WTC11 (cell line): ENCODE results near the gene RGS2. TPM values are rescaled to one million over a fixed set of nuclear protein-coding genes. Genes with fewer than 3 reads are reported as not detected.
A peak's percentile ranks its signal among the peaks of the same experiment; 100 is the strongest.

Experiments
- ATAC-seq: fragments of 200-7000 bp; cut with Tn5 transposase; 2 replicates; pipeline ENCODE4 v1.10.0; 2021; ENCODE audit warnings: mild to moderate bottlenecking, moderate library complexity
- CTCF ChIA-PET: fragments of 300-600 bp; sonication (Branson Sonifier 250); formaldehyde crosslinking; loops from one replicate; lab custom pipeline; 2021; ENCODE audit warnings: antibody characterized with exemption; lab: Charles Lee
- POLR2A ChIA-PET: fragments of 350-600 bp; sonication (Branson Sonifier 250); formaldehyde crosslinking; loops from one replicate; lab custom pipeline; 2021; ENCODE audit warnings: antibody characterized with exemption; lab: Charles Lee
- DNase-seq: peaks from one replicate; pipeline ENCODE4 v3.0.0; 2021; ENCODE audit warnings: low spot score
- H3K27ac Mint-ChIP-seq: 2 replicates; pipeline ENCODE4 v1.8.0; 2021; ENCODE audit warnings: mixed read lengths
- H3K27me3 Mint-ChIP-seq: 2 replicates; pipeline ENCODE4 v1.8.0; 2021; ENCODE audit warnings: low read depth, mild to moderate bottlenecking, moderate library complexity, mixed read lengths
- H3K36me3 Mint-ChIP-seq: 2 replicates; pipeline ENCODE4 v1.8.0; 2021; ENCODE audit warnings: mixed read lengths
- H3K4me1 Mint-ChIP-seq: 2 replicates; pipeline ENCODE4 v1.8.0; 2022; ENCODE audit warnings: mixed read lengths
- H3K4me3 Mint-ChIP-seq: 2 replicates; pipeline ENCODE4 v1.8.0; 2021; ENCODE audit warnings: mild to moderate bottlenecking, moderate library complexity, mixed read lengths
- H3K9me3 Mint-ChIP-seq: 2 replicates; pipeline ENCODE4 v1.8.0; 2021; ENCODE audit warnings: mixed read lengths
- AFF4 ChIP-seq: sonication (generic); formaldehyde crosslinking; IDR thresholded peaks from 2 replicates; pipeline ENCODE4 v1.8.1; 2023; ENCODE audit warnings: mild to moderate bottlenecking, missing genetic modification reagents, borderline replicate concordance
- AR ChIP-seq: fragments of 250-450 bp; sonication (Bioruptor Pico); IDR thresholded peaks from 2 replicates; pipeline ENCODE4 v1.9.0; 2021; ENCODE audit warnings: mild to moderate bottlenecking
- FOXJ3 ChIP-seq: sonication (generic); formaldehyde crosslinking; IDR thresholded peaks from 2 replicates; pipeline ENCODE4 v1.9.0; 2021; ENCODE audit warnings: missing genetic modification reagents, mild to moderate bottlenecking, borderline replicate concordance
- FOXP1 ChIP-seq: sonication (generic); formaldehyde crosslinking; IDR thresholded peaks from 2 replicates; pipeline ENCODE4 v1.8.0; 2022; ENCODE audit warnings: missing genetic modification reagents, mild to moderate bottlenecking, moderate library complexity, borderline replicate concordance
- FOXP4 ChIP-seq: sonication (generic); formaldehyde crosslinking; IDR thresholded peaks from 2 replicates; pipeline ENCODE4 v1.8.0; 2022; ENCODE audit warnings: mild to moderate bottlenecking, missing genetic modification reagents
- MXD4 ChIP-seq: fragments of 250-450 bp; sonication (Bioruptor Pico); IDR thresholded peaks from 2 replicates; pipeline ENCODE4 v1.8.0; 2021; ENCODE audit warnings: mild to moderate bottlenecking, moderate library complexity, borderline replicate concordance
- MYBL2 ChIP-seq: sonication (generic); formaldehyde crosslinking; IDR thresholded peaks from 2 replicates; pipeline ENCODE4 v1.8.1; 2023; ENCODE audit warnings: mild to moderate bottlenecking, moderate library complexity, missing genetic modification reagents
- NFATC4 ChIP-seq: fragments of 250-450 bp; sonication (Bioruptor Pico); IDR thresholded peaks from 2 replicates; pipeline ENCODE4 v1.9.0; 2021; ENCODE audit warnings: mild to moderate bottlenecking
- NR1H2 ChIP-seq: sonication (generic); formaldehyde crosslinking; IDR thresholded peaks from 2 replicates; pipeline ENCODE4 v1.9.0; 2021; ENCODE audit warnings: mild to moderate bottlenecking, moderate library complexity, missing genetic modification reagents
- ZMAT4 ChIP-seq: fragments of 250-450 bp; sonication (Bioruptor Pico); IDR thresholded peaks from 2 replicates; pipeline ENCODE4 v1.9.0; 2021; ENCODE audit warnings: mild to moderate bottlenecking
- ZNF396 ChIP-seq: fragments of 250-450 bp; sonication (Bioruptor Pico); IDR thresholded peaks from 2 replicates; pipeline ENCODE4 v1.8.0; 2021; ENCODE audit warnings: mild to moderate bottlenecking, moderate library complexity, borderline replicate concordance
- ZNF416 ChIP-seq: fragments of 250-450 bp; sonication (Bioruptor Pico); IDR thresholded peaks from 2 replicates; pipeline ENCODE4 v1.9.0; 2021; ENCODE audit warnings: mild to moderate bottlenecking, inconsistent platforms
- ZNF512 ChIP-seq: sonication (generic); formaldehyde crosslinking; IDR thresholded peaks from 2 replicates; pipeline ENCODE4 v1.8.1; 2022; ENCODE audit warnings: missing genetic modification reagents, borderline replicate concordance
- total RNA-seq: library from RNA; stranded (reverse); gene quantifications from 3 replicates; pipeline ENCODE4 v1.2.3, GENCODE V29; 2021
- TF ChIP-seq, protein P1 (sequence below): sonication (generic); formaldehyde crosslinking; IDR thresholded peaks from 2 replicates; pipeline ENCODE4 v1.8.1; 2023; ENCODE audit warnings: mild to moderate bottlenecking, missing genetic modification reagents, moderate library complexity
- TF ChIP-seq, protein P2 (sequence below): sonication (generic); formaldehyde crosslinking; IDR thresholded peaks from 2 replicates; pipeline ENCODE4 v1.8.0; 2022; ENCODE audit warnings: mild to moderate bottlenecking, missing genetic modification reagents
- TF ChIP-seq, protein P3 (sequence below): sonication (generic); formaldehyde crosslinking; IDR thresholded peaks from 2 replicates; pipeline ENCODE4 v1.8.1; 2022; ENCODE audit warnings: low read depth, missing genetic modification reagents, borderline replicate concordance

The RGS2 gene
- total RNA-seq, 1 experiment from 2014 or later = 13.1 TPM

DNA sequence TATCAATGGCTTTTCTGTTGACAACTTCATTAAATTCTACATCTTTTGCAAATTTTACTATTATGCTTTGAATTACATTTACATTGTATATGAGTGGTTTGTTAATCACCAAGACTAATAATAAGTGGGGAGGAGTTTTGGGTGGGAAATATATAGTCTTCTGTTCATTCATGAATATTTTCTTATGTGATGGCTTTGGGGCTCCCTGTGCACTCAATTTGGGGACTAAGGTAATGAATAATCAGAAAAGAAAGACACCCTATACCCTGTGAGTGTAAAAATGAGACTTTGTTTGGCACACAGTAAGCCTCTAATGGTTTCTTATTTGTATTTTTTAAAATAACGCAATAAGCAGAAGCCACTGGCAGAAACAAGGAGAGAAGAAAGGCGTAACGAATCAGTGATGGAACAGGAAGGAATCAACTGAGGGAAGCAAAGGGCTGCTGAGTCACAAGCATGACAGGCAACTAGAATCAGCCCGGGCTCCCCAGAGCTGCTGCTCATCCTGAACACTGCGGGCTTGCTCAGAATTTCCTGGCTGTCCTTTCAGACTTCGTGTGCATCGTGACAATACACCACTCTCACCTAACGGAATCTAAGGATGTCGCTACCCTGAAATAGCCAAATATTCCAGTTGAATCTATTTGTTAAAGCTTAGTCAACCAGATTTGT, 20.8 kb upstream of the RGS2 start:
- Mint-ChIP-seq H3K9me3 (no peaks in the 10 kb centered on the region), H3K27me3 (no peaks in the 10 kb centered on the region), H3K4me1 (peaks cover 1% of the 10 kb centered on the region; the same call in 1 of the 2 replicates), H3K4me3 (no peak overlapping the region), H3K27ac (no peak overlapping the region), H3K36me3 (no peaks in the 10 kb centered on the region)
- CTCF ChIA-PET = no interaction called here
- POLR2A ChIA-PET = no interaction called here
- no peak for DNase-seq
- peak; percentile 64 for ATAC-seq
- no peak for TF ChIP-seq ZNF396 (CRISPR knock-in tag)
- TF ChIP-seq, protein P1, sequence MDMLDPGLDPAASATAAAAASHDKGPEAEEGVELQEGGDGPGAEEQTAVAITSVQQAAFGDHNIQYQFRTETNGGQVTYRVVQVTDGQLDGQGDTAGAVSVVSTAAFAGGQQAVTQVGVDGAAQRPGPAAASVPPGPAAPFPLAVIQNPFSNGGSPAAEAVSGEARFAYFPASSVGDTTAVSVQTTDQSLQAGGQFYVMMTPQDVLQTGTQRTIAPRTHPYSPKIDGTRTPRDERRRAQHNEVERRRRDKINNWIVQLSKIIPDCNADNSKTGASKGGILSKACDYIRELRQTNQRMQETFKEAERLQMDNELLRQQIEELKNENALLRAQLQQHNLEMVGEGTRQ (CRISPR knock-in tag) = no peak
- TF ChIP-seq NFATC4 = no peak
- no peak for TF ChIP-seq ZNF416 (CRISPR knock-in tag)
- no peak for TF ChIP-seq AR
- no peak for TF ChIP-seq FOXP4
- TF ChIP-seq, protein P2, sequence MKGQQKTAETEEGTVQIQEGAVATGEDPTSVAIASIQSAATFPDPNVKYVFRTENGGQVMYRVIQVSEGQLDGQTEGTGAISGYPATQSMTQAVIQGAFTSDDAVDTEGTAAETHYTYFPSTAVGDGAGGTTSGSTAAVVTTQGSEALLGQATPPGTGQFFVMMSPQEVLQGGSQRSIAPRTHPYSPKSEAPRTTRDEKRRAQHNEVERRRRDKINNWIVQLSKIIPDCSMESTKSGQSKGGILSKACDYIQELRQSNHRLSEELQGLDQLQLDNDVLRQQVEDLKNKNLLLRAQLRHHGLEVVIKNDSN (CRISPR knock-in tag) = no peak
- TF ChIP-seq, protein P3, sequence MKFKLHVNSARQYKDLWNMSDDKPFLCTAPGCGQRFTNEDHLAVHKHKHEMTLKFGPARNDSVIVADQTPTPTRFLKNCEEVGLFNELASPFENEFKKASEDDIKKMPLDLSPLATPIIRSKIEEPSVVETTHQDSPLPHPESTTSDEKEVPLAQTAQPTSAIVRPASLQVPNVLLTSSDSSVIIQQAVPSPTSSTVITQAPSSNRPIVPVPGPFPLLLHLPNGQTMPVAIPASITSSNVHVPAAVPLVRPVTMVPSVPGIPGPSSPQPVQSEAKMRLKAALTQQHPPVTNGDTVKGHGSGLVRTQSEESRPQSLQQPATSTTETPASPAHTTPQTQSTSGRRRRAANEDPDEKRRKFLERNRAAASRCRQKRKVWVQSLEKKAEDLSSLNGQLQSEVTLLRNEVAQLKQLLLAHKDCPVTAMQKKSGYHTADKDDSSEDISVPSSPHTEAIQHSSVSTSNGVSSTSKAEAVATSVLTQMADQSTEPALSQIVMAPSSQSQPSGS (CRISPR knock-in tag) = no peak
- TF ChIP-seq FOXP1 = no peak

- Mint-ChIP-seq H3K4me1 (peaks cover 19% of the 10 kb centered on the region), H3K36me3 (no peaks in the 10 kb centered on the region), H3K27me3 (no peaks in the 10 kb centered on the region), H3K27ac (no peak overlapping the region), H3K4me3 (no peak overlapping the region), H3K9me3 (peaks cover 3% of the 10 kb centered on the region; the same call in 1 of the 2 replicates)
- ChIA-PET CTCF (no interaction called here), POLR2A (no interaction called here)
- DNase-seq (no peak), ATAC-seq (no peak)
- no peak for TF ChIP-seq ZNF512 (CRISPR knock-in tag)
- no peak for TF ChIP-seq AFF4
- no peak for TF ChIP-seq FOXJ3
- TF ChIP-seq NR1H2 (CRISPR knock-in tag) = no peak
- no peak for TF ChIP-seq MYBL2 (CRISPR knock-in tag)
- no peak for TF ChIP-seq ZMAT4 (CRISPR knock-in tag)
- TF ChIP-seq MXD4 (CRISPR knock-in tag) = no peak
These were observed 19.0 kb upstream of the RGS2 start for GRCh38 chr1:192789871-192790270.
